H1 (cell line): ENCODE results near the gene CHEK2. TPM values are rescaled to one million over a fixed set of nuclear protein-coding genes. Genes with fewer than 3 reads are reported as not detected.

Experiments used
- ASH2L ChIP-seq: fragments of 200-600, 300-600 bp; sonication (generic); IDR thresholded peaks from one replicate; pipeline ENCODE4 v1.7.1; 2017; ENCODE audit warnings: low read length
- CHD7 ChIP-seq: fragments of 300-600 bp; sonication (generic); IDR thresholded peaks from 2 replicates; pipeline ENCODE4 v1.7.1; 2012; ENCODE audit warnings: low read length, moderate library complexity, mild to moderate bottlenecking, inconsistent platforms; ENCODE audit not compliant: insufficient replicate concordance
- POLR2AphosphoS5 ChIP-seq: IDR thresholded peaks from 2 replicates; pipeline ENCODE4 v1.6.1; 2011; ENCODE audit warnings: low read depth, low read length
- SAP30 ChIP-seq: fragments of 300-600 bp; sonication (generic); IDR thresholded peaks from 2 replicates; pipeline ENCODE4 v1.7.1; 2012; ENCODE audit warnings: low read length, moderate library complexity, mild to moderate bottlenecking, inconsistent platforms; ENCODE audit not compliant: insufficient read depth, insufficient replicate concordance
- SUZ12 ChIP-seq: fragments of 200-600 bp; sonication (generic); IDR thresholded peaks from 2 replicates; pipeline ENCODE4 v1.6.1; 2012; ENCODE audit warnings: mild to moderate bottlenecking, inconsistent platforms, low read length, moderate library complexity, mixed read lengths
- polyA plus RNA-seq, 7 experiments: library from polyadenylated mRNA; depleted of rRNA in 3 of 7; stranded (reverse) in 5 of 7; unstranded in 2 of 7; fragments of >200 nt in 5 of 7; fragments of 200-250 nt in 2 of 7; gene quantifications; 1 replicate in 5 of 7; 2 replicates in 1 of 7; 4 replicates in 1 of 7; pipeline versions ENCODE4 v1.2.1 to v1.2.3, GENCODE V29; 2011 to 2013; ENCODE audit warnings: missing spikeins in 2 of 7, mixed read lengths in 2 of 7
- total RNA-seq: library from RNA; stranded (reverse); fragmentation: NEBNext Ultra II Directional; extraction: Animal tissue kit (Norgen Biotek cat#: 25700); gene quantifications from 2 replicates; pipeline ENCODE4 v1.2.1, GENCODE V29; 2021

Gene CHEK2
- total and polyA plus RNA-seq, 2 of the 8 experiments (the other 6 are each of a cell fraction or from before 2014, with no cell fraction given), result 74.9 to 89.5 TPM

GRCh38 chr22:28710107-28710506 is 31.5 kb downstream of the CHEK2 start (continued):
- no peak for TF ChIP-seq CHD7
- TF ChIP-seq SAP30, result no peak
- no peak for TF ChIP-seq SUZ12
- TF ChIP-seq ASH2L, result no peak
- TF ChIP-seq POLR2AphosphoS5, result no peak
